GM21528 (cell line): Measurements from ENCODE around the gene PANX3.
"Not testable (repeated sequence)": the region's sequence is repeated elsewhere in the genome, so short reads cannot be mapped to it uniquely, and the experiment has no call there.

Source experiments
- ATAC-seq: cut with Tn5 transposase; IDR thresholded peaks from one replicate; pipeline ENCODE4 v1.9.1; 2021; ENCODE audit warnings: mild to moderate bottlenecking, moderate library complexity; ENCODE audit not compliant: unreplicated experiment, low FRiP score

PANX3 gene, protein sequence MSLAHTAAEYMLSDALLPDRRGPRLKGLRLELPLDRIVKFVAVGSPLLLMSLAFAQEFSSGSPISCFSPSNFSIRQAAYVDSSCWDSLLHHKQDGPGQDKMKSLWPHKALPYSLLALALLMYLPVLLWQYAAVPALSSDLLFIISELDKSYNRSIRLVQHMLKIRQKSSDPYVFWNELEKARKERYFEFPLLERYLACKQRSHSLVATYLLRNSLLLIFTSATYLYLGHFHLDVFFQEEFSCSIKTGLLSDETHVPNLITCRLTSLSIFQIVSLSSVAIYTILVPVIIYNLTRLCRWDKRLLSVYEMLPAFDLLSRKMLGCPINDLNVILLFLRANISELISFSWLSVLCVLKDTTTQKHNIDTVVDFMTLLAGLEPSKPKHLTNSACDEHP

DNA sequence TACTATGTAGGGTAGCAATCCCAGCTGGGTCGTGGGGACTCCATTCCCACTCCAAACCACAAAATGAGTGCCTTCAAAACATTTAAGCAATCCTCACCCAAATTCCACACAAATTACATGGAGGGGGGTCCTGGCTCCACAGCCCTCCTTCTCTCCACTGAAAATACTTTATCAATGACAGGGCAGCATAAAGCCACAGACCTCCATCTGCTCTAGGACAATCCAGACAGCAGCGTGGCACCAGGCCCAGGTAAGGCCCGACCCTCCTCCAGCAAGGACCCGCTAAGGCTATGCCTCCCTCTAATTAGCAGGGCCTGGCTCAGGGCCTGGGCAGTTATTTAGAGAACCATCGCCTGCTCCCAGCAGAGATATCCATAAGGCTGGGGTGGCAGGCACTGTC is at the start of gene PANX3:
TSS of gene PANX3 (plus strand) at position 365 of the 400 bp plus-strand sequence. CDS start 129 bp downstream, outside the sequence.
- ATAC-seq: no peak

DNA sequence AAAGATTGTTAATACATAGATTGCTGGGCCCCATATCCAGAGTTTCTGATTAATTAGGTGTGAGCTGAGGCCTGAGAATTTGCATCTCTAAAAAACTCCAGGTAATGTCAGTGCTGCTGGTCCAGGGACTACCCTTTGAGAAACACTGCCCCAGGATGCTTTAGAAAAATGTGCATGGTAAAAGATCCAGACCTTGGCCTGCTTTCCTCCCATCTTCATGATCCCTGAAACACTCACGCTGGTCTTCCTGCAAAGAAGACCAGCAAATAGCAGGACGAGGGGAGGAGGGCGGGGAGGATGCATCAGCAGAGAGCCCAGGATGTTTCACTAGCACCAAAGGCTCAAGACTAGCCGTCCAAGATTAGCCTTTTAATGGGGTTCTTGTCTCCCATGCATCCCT is 41.5 kb upstream of the PANX3 start, which contains the start of gene OR8A1:
TSS of gene OR8A1 (plus strand) at position 301 of the 400 bp plus-strand sequence. CDS start 123 bp downstream, outside the sequence.
- ATAC-seq: no peak

DNA sequence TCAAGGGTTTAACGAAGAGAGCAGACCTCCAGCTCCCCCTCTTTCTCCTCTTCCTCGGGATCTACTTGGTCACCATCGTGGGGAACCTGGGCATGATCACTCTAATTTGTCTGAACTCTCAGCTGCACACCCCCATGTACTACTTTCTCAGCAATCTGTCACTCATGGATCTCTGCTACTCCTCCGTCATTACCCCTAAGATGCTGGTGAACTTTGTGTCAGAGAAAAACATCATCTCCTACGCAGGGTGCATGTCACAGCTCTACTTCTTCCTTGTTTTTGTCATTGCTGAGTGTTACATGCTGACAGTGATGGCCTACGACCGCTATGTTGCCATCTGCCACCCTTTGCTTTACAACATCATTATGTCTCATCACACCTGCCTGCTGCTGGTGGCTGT is 41.1 kb upstream of the PANX3 start:
- ATAC-seq: no peak

DNA sequence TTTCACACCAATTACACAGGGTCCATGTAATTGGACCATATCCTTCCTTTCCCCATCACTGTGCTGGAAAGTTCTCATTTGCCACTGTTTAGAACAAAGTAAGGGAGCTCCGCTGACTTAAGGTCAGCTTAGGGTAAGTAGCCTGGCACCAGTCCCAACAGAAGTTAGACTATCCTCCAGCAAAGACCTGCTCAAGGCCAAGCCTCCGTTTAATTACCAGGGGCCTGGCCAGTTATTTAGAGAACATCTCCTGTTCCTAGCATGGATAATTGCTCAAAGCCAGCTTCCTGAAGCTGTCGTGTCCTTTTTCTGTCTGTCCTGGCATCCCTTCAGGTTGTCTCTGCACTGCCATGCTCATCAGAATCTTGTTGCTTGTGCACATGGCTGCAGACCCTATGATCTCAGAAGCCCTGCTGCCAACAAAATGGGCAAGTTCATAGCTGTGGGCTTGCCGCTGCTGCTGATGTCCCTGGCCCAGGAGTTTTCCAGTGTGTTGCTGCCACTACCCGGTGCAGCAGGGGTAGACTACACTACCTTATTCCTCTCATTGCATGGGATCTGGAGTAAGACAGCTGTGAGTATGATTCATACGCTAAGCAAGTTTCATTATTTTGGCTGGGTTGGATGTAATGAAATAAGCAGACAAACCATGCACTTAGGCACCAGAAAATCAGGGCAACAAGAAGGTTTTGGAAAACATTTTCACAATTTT is 33.4 kb upstream of the PANX3 start:
- no peak for ATAC-seq

GRCh38 chr11:124578761-124579160 is 32.5 kb upstream of the PANX3 start:
- no peak for ATAC-seq

GRCh38 chr11:124581817-124582216 is 29.4 kb upstream of the PANX3 start:
- ATAC-seq: no peak

- no peak for ATAC-seq
These were observed 28.7 kb upstream of the PANX3 start for GRCh38 chr11:124582565-124582964.

DNA sequence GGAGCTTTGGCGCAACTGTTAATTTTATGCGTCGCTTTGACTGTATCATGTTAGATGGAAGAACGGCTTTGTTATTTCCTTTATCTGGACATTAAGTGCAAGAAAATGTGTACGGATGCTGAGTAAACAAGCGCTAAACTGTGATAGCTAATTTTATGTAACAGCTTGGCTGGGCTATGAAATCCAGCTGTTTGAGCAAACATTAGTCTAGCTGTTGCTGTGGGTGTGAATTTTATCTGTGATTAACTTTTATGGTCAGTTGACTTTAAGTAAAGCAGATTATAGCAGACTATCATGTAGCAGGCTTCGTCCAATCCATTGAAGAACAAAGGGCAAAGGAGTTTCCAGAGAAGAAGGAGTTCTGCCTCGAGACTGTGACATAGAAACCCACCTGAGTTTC is 27.4 kb upstream of the PANX3 start:
- no peak for ATAC-seq

GRCh38 chr11:124584681-124585372 is 26.4 kb upstream of the PANX3 start:
- ATAC-seq: no peak

DNA sequence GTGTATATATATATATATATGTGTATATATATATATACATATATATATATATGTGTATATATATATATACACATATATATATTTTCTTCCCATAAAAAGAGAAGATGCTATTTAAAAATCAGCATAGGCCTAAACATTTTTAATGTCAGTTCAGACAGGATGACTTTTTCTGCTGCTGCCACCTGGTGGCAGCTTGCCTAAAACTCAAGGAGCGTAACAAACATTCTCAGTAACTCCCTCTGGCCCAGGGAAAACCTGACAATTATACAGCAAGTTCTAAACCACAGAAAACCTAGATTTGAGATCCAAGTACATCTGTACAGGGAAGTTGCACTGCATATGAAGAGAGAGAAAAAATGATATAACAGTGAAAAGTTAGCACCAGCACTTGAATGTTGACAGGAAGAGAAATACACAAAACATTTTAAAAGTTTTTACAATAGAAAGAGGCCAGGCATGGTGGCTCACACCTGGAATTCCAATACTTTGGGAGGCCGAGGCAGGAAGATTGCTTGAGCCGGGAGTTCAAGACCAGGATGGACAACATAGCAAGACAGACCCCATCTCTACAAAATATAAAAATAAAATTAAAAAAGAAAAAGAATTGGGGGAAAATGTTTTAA is 24.9 kb upstream of the PANX3 start:
- ATAC-seq: no peak

DNA sequence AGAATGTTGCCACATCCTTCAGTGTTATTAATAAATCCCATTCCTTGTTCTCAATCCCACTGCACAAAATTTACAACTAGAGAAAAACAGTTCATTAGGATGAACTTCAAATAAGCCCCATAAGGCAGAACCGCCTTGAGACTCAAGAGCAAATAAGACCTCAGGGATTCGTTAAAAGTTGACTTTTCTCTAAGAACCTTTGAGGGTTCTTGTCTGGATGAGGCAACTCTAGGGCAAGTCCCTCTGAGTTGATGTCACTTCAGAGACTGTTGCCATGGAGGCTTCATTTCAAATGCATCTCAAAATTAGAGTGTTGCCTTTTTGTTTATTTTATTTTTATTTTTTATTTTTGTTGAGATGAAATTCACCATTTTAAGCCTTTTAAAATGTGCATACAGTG is 19.8 kb upstream of the PANX3 start:
- ATAC-seq: no peak

DNA sequence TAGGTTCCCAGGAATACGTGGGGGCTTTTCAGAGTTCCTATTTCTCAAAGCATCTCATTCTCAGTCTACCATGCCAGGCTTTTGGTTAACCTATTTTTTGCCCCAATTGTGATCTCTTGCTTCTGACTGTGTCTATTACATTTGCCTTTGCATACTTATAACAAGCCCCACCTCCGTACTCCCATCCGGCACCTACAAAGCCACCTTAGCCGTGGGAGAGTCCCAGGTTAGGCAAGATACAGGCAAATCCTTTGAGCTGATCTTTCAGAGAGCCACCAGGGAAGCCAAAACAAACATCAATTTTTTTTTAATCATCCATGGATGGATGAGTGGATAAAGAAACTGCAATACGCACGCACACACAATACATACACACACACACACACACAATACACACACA is 18.6 kb upstream of the PANX3 start:
- ATAC-seq: no peak

DNA sequence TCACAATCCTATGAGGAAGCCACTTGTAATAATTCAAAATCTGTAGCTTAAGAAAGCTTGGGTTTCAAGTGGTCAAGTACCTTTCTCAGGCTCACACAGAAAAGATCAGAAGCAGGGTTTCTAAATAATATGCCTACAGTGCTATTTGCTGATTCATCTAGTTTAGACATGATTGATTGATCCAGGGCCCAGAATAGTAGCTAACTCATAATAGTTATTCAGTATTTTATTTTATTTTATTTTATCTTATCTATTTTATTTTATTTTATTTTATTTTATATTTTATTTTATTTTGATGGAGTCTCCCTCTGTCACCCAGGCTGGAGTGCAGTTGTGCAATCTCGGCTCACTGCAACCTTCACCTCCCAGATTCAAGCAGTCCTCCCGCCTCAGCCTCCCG is 15.9 kb upstream of the PANX3 start:
- ATAC-seq: no peak

- ATAC-seq: no peak
These were observed 13.6 kb upstream of the PANX3 start for GRCh38 chr11:124597626-124598025.

GRCh38 chr11:124600621-124601320 is 10.5 kb upstream of the PANX3 start:
- no peak for ATAC-seq

DNA sequence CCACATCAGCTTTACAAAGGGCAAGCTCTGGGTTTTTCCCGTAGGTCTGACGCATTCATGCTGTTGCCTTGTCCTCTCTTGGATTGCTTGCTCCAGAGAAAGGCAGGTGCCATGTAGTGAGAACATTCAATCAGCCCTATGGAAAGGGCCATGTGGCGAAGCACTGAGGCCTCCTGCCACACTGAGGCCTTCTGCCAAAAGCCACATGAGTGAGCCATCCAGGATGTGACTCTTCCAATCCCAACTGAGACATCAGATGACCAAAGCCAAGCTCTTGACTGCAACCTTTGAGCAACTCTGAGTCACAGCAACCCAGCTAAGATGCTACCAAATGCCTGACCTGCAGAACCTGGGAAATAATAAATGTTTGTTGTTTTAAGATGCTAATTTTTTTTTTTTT is 9.0 kb upstream of the PANX3 start:
- no peak for ATAC-seq

GRCh38 chr11:124602723-124603122 is 8.5 kb upstream of the PANX3 start:
- not testable (repeated sequence) for ATAC-seq

DNA sequence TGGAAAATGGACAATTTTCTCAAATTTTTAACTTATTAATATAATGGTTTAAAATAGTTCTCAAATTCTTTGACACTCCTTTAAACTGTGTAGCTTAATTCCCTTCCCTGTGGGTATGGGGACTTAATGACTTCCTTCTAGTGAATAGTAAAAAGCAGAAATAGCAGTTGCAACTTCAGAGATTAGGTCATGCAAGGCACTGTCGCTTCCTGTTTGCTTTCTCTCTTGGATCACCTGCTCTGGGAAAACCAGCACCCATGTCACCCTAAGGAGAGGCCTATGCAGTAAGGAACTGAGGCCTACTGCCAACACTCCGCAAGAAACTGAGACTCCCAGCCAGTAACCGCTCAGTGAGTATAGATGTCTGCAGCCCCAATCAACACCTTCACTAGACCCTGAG is 5.5 kb upstream of the PANX3 start:
- no peak for ATAC-seq

DNA sequence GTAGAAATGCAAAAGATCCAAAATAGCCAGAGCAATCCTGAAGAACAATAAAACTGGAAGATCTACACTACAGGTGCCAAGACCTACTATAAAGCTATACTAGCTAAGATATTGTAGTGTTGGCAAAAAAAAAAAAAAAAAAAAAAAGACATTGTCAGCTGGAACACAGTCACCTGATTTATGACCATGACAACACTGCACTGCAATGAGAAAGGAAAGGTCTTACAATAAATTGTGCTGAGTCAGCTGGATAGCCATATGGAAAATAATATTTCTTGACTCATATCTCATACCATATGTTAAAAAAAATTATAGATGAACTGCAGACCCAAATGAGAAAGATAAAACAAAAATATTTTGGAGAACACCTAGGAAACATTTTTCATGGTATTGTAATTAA is 3.1 kb upstream of the PANX3 start:
- ATAC-seq: no peak

DNA sequence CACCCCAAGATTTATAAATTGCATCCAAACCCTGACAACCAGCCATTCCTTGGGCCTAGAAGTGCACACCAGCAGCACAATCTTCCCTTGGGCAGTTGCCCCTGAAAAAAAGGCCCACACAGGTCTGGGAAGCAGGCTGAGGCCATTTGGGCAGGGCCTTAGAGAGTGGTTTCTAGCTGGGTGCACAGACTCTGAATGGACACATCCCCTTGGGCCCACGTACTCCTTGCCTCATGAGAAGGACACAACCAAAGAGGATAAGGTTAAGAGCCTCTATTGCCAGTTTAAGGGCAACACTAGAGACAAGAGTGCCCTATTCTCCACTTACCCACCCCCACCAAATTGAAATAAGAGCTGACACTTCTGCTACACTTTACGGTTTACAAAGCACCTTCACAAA is 933 bp upstream of the PANX3 start:
- ATAC-seq: no peak
